GM19372 (cell line): ENCODE results near the gene CPNE1.
"Not testable (repeated sequence)": the region's sequence is repeated elsewhere in the genome, so short reads cannot be mapped to it uniquely, and the experiment has no call there.

Experiments used
- ATAC-seq: cut with Tn5 transposase; IDR thresholded peaks from one replicate; pipeline ENCODE4 v1.9.1; 2021; ENCODE audit warnings: mild to moderate bottlenecking, low read depth, moderate library complexity; ENCODE audit not compliant: unreplicated experiment

Gene CPNE1

GRCh38 chr20:35664466-35665206 is at the start of gene CPNE1, which contains the start of gene RBM12:
CPNE1 (minus strand) TSS chr20:35664900; CDS start chr20:35632923, 31,977 bp downstream.
RBM12 (minus strand) TSS chr20:35664900; CDS start chr20:35655322, 9,578 bp downstream.
- ATAC-seq, result peak; percentile 78

- no peak for ATAC-seq
Observed at GRCh38 chr20:35714127-35714526, 49.4 kb upstream of the CPNE1 start.

- ATAC-seq, result not testable (repeated sequence)
Observed at GRCh38 chr20:35713120-35713519, 48.4 kb upstream of the CPNE1 start.

- ATAC-seq, result no peak
Observed at GRCh38 chr20:35711588-35712209, 47.0 kb upstream of the CPNE1 start.

GRCh38 chr20:35710884-35711587 is 46.3 kb upstream of the CPNE1 start:
- no peak for ATAC-seq

GRCh38 chr20:35710039-35710438 is 45.3 kb upstream of the CPNE1 start:
- no peak for ATAC-seq

- no peak for ATAC-seq
Observed at GRCh38 chr20:35709259-35709658, 44.6 kb upstream of the CPNE1 start.

- ATAC-seq, result no peak
Observed at GRCh38 chr20:35708502-35708901, 43.8 kb upstream of the CPNE1 start.

GRCh38 chr20:35706591-35707529 is 42.2 kb upstream of the CPNE1 start:
- ATAC-seq, result not testable (repeated sequence)

GRCh38 chr20:35705894-35706293 is 41.2 kb upstream of the CPNE1 start:
- not testable (repeated sequence) for ATAC-seq

- no peak for ATAC-seq
Observed at GRCh38 chr20:35704514-35705261, 40.0 kb upstream of the CPNE1 start.

GRCh38 chr20:35702824-35703695 is 38.4 kb upstream of the CPNE1 start:
- ATAC-seq, result no peak

- no peak for ATAC-seq
Observed at GRCh38 chr20:35702051-35702823, 37.5 kb upstream of the CPNE1 start.

GRCh38 chr20:35700625-35701148 is 36.0 kb upstream of the CPNE1 start:
- ATAC-seq, result no peak

GRCh38 chr20:35699957-35700624 is 35.4 kb upstream of the CPNE1 start:
- no peak for ATAC-seq

GRCh38 chr20:35699127-35699956 is 34.6 kb upstream of the CPNE1 start, which contains the start of the genes NFS1 and ROMO1:
NFS1 (minus strand) TSS chr20:35699352; CDS start chr20:35699288, 64 bp downstream.
ROMO1 (plus strand) TSS chr20:35699405; CDS start chr20:35699633, 228 bp downstream.
- peak; percentile 80 for ATAC-seq
